Astrocyte (in vitro differentiated cells and primary cell): ENCODE data around the gene TBC1D22B. TPM values are rescaled to one million over a fixed set of nuclear protein-coding genes. Genes with fewer than 3 reads are reported as not detected.

ENCODE experiments used
- DNase-seq: peaks from one replicate; pipeline ENCODE4 v3.0.0-alpha.2; 2010; ENCODE audit warnings: low read depth
- FAIRE-seq: peaks from 2 replicates; lab custom pipeline; 2011; peaks lifted over from hg19 to GRCh38; lab: Jason Lieb, UNC
- H2AFZ ChIP-seq: 2 replicates; pipeline ENCODE4 v1.6.0; 2012; ENCODE audit warnings: low read depth, low read length, inconsistent platforms
- H3K27ac ChIP-seq: 2 replicates; pipeline ENCODE4 v1.5.1; 2011; ENCODE audit warnings: low read depth, low read length, inconsistent platforms
- H3K27me3 ChIP-seq: 2 replicates; pipeline ENCODE4 v1.6.0; 2011; ENCODE audit warnings: low read length, inconsistent platforms; ENCODE audit not compliant: insufficient read depth
- H3K36me3 ChIP-seq: 2 replicates; pipeline ENCODE4 v1.5.1; 2011; ENCODE audit warnings: low read length, inconsistent platforms; ENCODE audit not compliant: insufficient read depth
- H3K4me1 ChIP-seq: 2 replicates; pipeline ENCODE4 v1.5.1; 2011; ENCODE audit warnings: low read length, inconsistent platforms; ENCODE audit not compliant: insufficient read depth
- H3K4me2 ChIP-seq: 2 replicates; pipeline ENCODE4 v1.6.0; 2012; ENCODE audit warnings: low read length, inconsistent platforms
- H3K4me3 ChIP-seq: 2 replicates; pipeline ENCODE4 v1.5.1; 2011; ENCODE audit warnings: low read depth, mild to moderate bottlenecking, low read length, inconsistent platforms; ENCODE audit not compliant: insufficient read depth
- H3K79me2 ChIP-seq: 2 replicates; pipeline ENCODE4 v1.6.0; 2012; ENCODE audit warnings: mild to moderate bottlenecking, low read length, inconsistent platforms; ENCODE audit not compliant: insufficient read depth
- H3K9ac ChIP-seq: 2 replicates; pipeline ENCODE4 v1.6.0; 2012; ENCODE audit warnings: mild to moderate bottlenecking, low read length, inconsistent platforms
- H3K9me3 ChIP-seq: 2 replicates; pipeline ENCODE4 v1.5.1; 2012; ENCODE audit warnings: low read depth, mild to moderate bottlenecking, low read length, inconsistent platforms; ENCODE audit not compliant: insufficient read depth
- H4K20me1 ChIP-seq: 2 replicates; pipeline ENCODE4 v1.6.0; 2012; ENCODE audit warnings: low read length, inconsistent platforms; ENCODE audit not compliant: insufficient read depth
- H3K27ac Mint-ChIP-seq: one replicate; pipeline ENCODE4 v1.8.0; 2021; ENCODE audit warnings: mild to moderate bottlenecking, mixed read lengths; ENCODE audit not compliant: unreplicated experiment
- H3K27me3 Mint-ChIP-seq: one replicate; pipeline ENCODE4 v1.8.0; 2021; ENCODE audit warnings: low read depth, mixed read lengths; ENCODE audit not compliant: unreplicated experiment
- H3K36me3 Mint-ChIP-seq: one replicate; pipeline ENCODE4 v1.8.0; 2021; ENCODE audit warnings: low read depth, mixed read lengths; ENCODE audit not compliant: unreplicated experiment
- H3K4me1 Mint-ChIP-seq: one replicate; pipeline ENCODE4 v1.8.0; 2021; ENCODE audit warnings: low read depth, mixed read lengths; ENCODE audit not compliant: unreplicated experiment
- H3K4me3 Mint-ChIP-seq: one replicate; pipeline ENCODE4 v1.8.0; 2021; ENCODE audit warnings: mild to moderate bottlenecking, moderate library complexity, mixed read lengths; ENCODE audit not compliant: unreplicated experiment
- H3K9me3 Mint-ChIP-seq: one replicate; pipeline ENCODE4 v1.8.0; 2021; ENCODE audit warnings: mild to moderate bottlenecking, mixed read lengths; ENCODE audit not compliant: unreplicated experiment
- CTCF ChIP-seq: IDR thresholded peaks from 2 replicates; pipeline ENCODE4 v1.5.1; 2011; ENCODE audit warnings: low read depth, mild to moderate bottlenecking, inconsistent platforms, low read length, moderate library complexity; ENCODE audit not compliant: insufficient read depth
- EZH2 ChIP-seq: IDR thresholded peaks from 2 replicates; pipeline ENCODE4 v1.6.1; 2012; ENCODE audit warnings: mild to moderate bottlenecking, low read length, inconsistent platforms; ENCODE audit not compliant: insufficient read depth
- total RNA-seq: library from RNA; stranded (reverse); gene quantifications from 2 replicates; pipeline ENCODE4 v1.2.1, GENCODE V29; 2021

TBC1D22B gene
- total RNA-seq, 1 donor from 2014 or later, result 10.8 TPM

- Histone ChIP-seq H4K20me1 (peaks cover 3% of the 10 kb centered on the region), H3K79me2 (no peaks in the 10 kb centered on the region), H3K4me1 (peaks cover 18% of the 10 kb centered on the region), H3K27me3 (no peaks in the 10 kb centered on the region), H2AFZ (no peak overlapping the region), H3K4me3 (no peak overlapping the region), H3K9ac (no peak overlapping the region), H3K9me3 (no peaks in the 10 kb centered on the region), H3K27ac (no peak overlapping the region), H3K4me2 (no peak overlapping the region), H3K36me3 (peaks cover 29% of the 10 kb centered on the region)
- H3K36me3 Mint-ChIP-seq, result peaks cover 18% of the 10 kb centered on the region
- H3K27ac Mint-ChIP-seq, result no peak overlapping the region
- H3K9me3 Mint-ChIP-seq, result peaks cover 5% of the 10 kb centered on the region
- H3K27me3 Mint-ChIP-seq, result no peaks in the 10 kb centered on the region
- H3K4me1 Mint-ChIP-seq, result peaks cover 19% of the 10 kb centered on the region
- FAIRE-seq, result no peak
- peak; percentile 34 for TF ChIP-seq CTCF
- TF ChIP-seq EZH2, result no peak
- DNase-seq, result peak; percentile 26
- no peak overlapping the region for H3K4me3 Mint-ChIP-seq
Measured at GRCh38 chr6:37314487-37315156, 57.0 kb downstream of the TBC1D22B start.

GRCh38 chr6:37315157-37315515 lies 57.6 kb downstream of the TBC1D22B start:
- Histone ChIP-seq H4K20me1 (peaks cover 3% of the 10 kb centered on the region), H3K4me2 (no peak overlapping the region), H3K79me2 (no peaks in the 10 kb centered on the region), H3K4me3 (no peak overlapping the region), H3K4me1 (peaks cover 18% of the 10 kb centered on the region), H3K9me3 (no peaks in the 10 kb centered on the region), H3K27ac (no peak overlapping the region), H2AFZ (no peak overlapping the region), H3K9ac (no peak overlapping the region), H3K27me3 (no peaks in the 10 kb centered on the region), H3K36me3 (peaks cover 29% of the 10 kb centered on the region)
- no peaks in the 10 kb centered on the region for H3K27me3 Mint-ChIP-seq
- no peak overlapping the region for H3K27ac Mint-ChIP-seq
- TF ChIP-seq CTCF, result no peak
- TF ChIP-seq EZH2, result no peak
- no peak overlapping the region for H3K4me3 Mint-ChIP-seq
- H3K36me3 Mint-ChIP-seq, result peaks cover 18% of the 10 kb centered on the region
- no peak for DNase-seq
- peaks cover 5% of the 10 kb centered on the region for H3K9me3 Mint-ChIP-seq
- peaks cover 23% of the 10 kb centered on the region for H3K4me1 Mint-ChIP-seq
- no peak for FAIRE-seq

- FAIRE-seq, result no peak
- no peaks in the 10 kb centered on the region for H3K79me2 ChIP-seq
- no peak overlapping the region for H3K4me3 ChIP-seq
Measured at GRCh38 chr6:37316071-37316470, 58.5 kb downstream of the TBC1D22B start.

More at GRCh38 chr6:37316071-37316470, 58.5 kb downstream of the TBC1D22B start:
- peaks cover 18% of the 10 kb centered on the region for H3K36me3 Mint-ChIP-seq
- no peaks in the 10 kb centered on the region for H3K9me3 ChIP-seq
- H3K27ac ChIP-seq, result no peak overlapping the region
- no peaks in the 10 kb centered on the region for H3K27me3 Mint-ChIP-seq
- TF ChIP-seq CTCF (no peak), EZH2 (no peak)
- peaks cover 18% of the 10 kb centered on the region for H3K4me1 ChIP-seq
- H3K36me3 ChIP-seq, result peaks cover 29% of the 10 kb centered on the region
- no peak overlapping the region for H2AFZ ChIP-seq
- DNase-seq, result no peak
- no peak overlapping the region for H3K9ac ChIP-seq
- no peak overlapping the region for H3K27ac Mint-ChIP-seq
- peaks cover 5% of the 10 kb centered on the region for H3K9me3 Mint-ChIP-seq
- no peaks in the 10 kb centered on the region for H3K27me3 ChIP-seq
- no peak overlapping the region for H3K4me3 Mint-ChIP-seq
- H3K4me2 ChIP-seq, result no peak overlapping the region
- peaks cover 3% of the 10 kb centered on the region for H4K20me1 ChIP-seq
- H3K4me1 Mint-ChIP-seq, result peaks cover 27% of the 10 kb centered on the region
